ENCODE results near the gene STPG1. TPM values are rescaled to one million over a fixed set of nuclear protein-coding genes. Genes with fewer than 3 reads are reported as not detected.

STPG1 gene
- polyA plus RNA-seq, 2 of the 4 experiments (the other 2 are of a cell fraction): 4.4 to 9.7 TPM

DNA sequence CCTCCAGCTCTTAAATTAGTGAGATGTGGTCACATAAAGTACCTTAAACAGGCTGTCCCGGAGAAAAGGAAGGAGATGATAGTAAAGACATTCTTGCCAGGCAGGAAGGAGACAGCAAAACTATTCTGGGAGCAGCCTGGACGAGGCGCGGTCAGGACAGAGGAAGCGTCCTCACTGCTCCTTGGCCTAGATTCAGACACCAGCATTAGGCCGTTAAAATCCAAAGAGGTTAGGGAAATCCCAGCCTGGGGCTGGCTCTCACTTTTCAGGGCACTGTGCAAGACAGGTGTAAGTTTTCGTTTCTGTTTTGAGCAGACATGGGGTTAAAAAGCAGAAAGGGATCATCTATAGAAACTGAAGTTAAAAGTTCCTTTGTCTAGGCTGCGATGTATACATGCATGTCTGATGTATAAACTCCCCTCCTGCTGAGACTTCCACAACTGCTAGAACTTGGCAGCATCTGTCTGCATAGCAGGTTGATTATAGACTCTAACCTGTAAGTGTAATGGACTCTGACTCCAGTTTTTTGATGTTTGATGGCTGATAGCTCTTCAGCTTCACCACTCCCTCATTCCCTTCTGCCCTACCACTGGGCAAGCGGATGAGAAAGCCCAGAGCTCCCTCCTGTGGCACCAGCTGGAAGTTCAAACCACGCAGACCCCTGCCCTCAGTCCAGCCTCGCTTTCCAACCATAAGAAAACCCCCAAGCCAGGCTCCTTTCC is 21.5 kb downstream of the STPG1 start (continued):
- TF ChIP-seq REST (IDR thresholded peaks at IDR 0.05) (no peak), HEYL (CRISPR knock-in tag; IDR thresholded peaks at IDR 0.05) (no peak)
- TF ChIP-seq, protein P1, sequence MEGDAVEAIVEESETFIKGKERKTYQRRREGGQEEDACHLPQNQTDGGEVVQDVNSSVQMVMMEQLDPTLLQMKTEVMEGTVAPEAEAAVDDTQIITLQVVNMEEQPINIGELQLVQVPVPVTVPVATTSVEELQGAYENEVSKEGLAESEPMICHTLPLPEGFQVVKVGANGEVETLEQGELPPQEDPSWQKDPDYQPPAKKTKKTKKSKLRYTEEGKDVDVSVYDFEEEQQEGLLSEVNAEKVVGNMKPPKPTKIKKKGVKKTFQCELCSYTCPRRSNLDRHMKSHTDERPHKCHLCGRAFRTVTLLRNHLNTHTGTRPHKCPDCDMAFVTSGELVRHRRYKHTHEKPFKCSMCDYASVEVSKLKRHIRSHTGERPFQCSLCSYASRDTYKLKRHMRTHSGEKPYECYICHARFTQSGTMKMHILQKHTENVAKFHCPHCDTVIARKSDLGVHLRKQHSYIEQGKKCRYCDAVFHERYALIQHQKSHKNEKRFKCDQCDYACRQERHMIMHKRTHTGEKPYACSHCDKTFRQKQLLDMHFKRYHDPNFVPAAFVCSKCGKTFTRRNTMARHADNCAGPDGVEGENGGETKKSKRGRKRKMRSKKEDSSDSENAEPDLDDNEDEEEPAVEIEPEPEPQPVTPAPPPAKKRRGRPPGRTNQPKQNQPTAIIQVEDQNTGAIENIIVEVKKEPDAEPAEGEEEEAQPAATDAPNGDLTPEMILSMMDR (IDR thresholded peaks at IDR 0.05): peak; percentile 76

DNA sequence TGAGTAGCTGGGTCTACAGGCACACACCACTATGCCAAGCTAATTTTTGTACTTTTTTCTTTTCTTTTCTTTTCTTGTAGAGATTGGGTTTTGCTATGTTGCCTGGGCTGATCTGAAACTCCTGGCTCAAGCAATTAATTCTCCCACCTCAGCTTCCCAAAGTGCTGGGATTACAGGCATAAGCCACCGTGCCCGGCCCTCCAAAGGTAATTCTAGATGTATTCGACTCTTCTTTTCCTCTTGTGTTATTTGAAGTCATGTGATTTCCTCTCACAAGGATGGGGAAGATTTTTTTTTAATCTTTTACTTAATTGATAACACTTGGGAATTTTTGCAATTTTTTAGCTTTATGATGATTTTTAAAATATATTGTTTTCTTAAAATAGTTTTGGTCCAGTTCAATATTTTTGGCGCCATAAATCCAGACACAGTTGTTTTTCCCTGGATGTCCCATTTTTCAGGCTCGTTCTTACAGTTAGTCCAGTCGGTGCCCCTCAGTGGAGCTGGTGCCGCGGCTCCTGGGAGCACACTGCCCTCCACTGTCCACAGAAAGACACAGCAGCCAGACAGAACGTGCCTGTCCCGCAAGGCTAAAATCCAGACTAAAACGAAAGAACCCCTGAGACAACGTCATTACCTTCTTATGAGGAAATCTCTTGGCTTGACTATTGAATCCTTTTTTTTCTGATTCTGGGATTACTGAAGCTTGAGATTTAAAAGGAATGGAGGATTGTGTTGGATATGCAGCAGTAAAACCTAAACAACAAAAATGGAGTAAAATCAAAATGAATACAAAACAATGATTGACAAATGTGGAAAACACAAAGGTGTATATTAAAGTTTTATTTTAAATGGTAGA is 22.4 kb downstream of the STPG1 start:
- H3K27ac ChIP-seq: peak overlapping the region; percentile 65 to 81
- peaks cover 56% of the 10 kb centered on the region for H3K4me1 ChIP-seq
- H3K9me3 ChIP-seq: no peaks in the 10 kb centered on the region
- WGBS (ENCODE audit: missing lambda C conversion rate): 4% methylated on average over 12 of the region's 12 CpGs
- DNase-seq (ENCODE audit: low read depth in 1 of 2, low spot score in 1 of 2) (peak; percentile 44 to 84), ATAC-seq (peak; percentile 89 to 90; a peak in 5 of 6 replicates), FAIRE-seq (no peak)
- peak overlapping the region; percentile 46 for H3K4me2 ChIP-seq
- CTCF ChIA-PET: interaction anchor here (0.6 to 23.6 kb wide), 83 partner anchors 9 to 623 kb away, joined by 3 to 748 read pairs (median 5); partner anchors contain the start of genes GRHL3, IFNLR1, NIPAL3 and RCAN3
- POLR2A ChIA-PET: interaction anchor here (1.3 to 2.1 kb wide), 4 partner anchors 96 to 241 kb away, joined by 3 to 10 read pairs (median 7); no protein-coding TSS in a partner anchor
- TF ChIP-seq MAX (IDR thresholded peaks at IDR 0.05): peak; percentile 42
- no peak for TF ChIP-seq ZC3H11A (IDR thresholded peaks at IDR 0.05)
- peak; percentile 96 for TF ChIP-seq SMC3 (IDR thresholded peaks at IDR 0.05)
- peak; percentile 96 to 97 for TF ChIP-seq RAD21 (conservative IDR thresholded peaks at IDR 0.05 in 1 of 2, IDR thresholded peaks at IDR 0.05 in 1 of 2)
- no peak for TF ChIP-seq RFX5 (IDR thresholded peaks at IDR 0.05)
- TF ChIP-seq ESRRA (IDR thresholded peaks at IDR 0.05; ENCODE audit: borderline replicate concordance, low read length): no peak
- TF ChIP-seq, protein P1 (IDR thresholded peaks at IDR 0.05): peak; percentile 83
- no peak overlapping the region for H3K4me3 ChIP-seq

- Histone ChIP-seq H3K4me3 (no peak overlapping the region), H3K4me1 (peaks cover 50% of the 10 kb centered on the region), H3K27ac (peak overlapping the region; percentile 56 to 65; a peak in 5 of 6 replicates), H3K9me3 (no peaks in the 10 kb centered on the region), H3K4me2 (no peak overlapping the region)
- ChIA-PET CTCF (interaction anchor here (0.9 to 23.6 kb wide), 2 partner anchors 17 to 194 kb away, joined by 4 to 748 read pairs; no protein-coding TSS in a partner anchor), POLR2A (no interaction called here)
- 65% methylated on average over 4 of the region's 4 CpGs for WGBS (ENCODE audit: missing lambda C conversion rate)
- FAIRE-seq: no peak
- DNase-seq (ENCODE audit: low read depth in 1 of 2, low spot score in 1 of 2): no peak
- no peak for ATAC-seq
- TF ChIP-seq EHMT2 (IDR thresholded peaks at IDR 0.05; ENCODE audit: low read depth) (no peak), POLR2AphosphoS2 (conservative IDR thresholded peaks at IDR 0.05; ENCODE audit: low read length) (no peak), ATOH8 (CRISPR knock-in tag; IDR thresholded peaks at IDR 0.05; ENCODE audit: low read depth) (no peak), HOXB5 (CRISPR knock-in tag; IDR thresholded peaks at IDR 0.05) (no peak), EP300 (IDR thresholded peaks at IDR 0.05) (no peak), HEYL (CRISPR knock-in tag; IDR thresholded peaks at IDR 0.05) (no peak), ESRRA (IDR thresholded peaks at IDR 0.05; ENCODE audit: borderline replicate concordance, low read length) (no peak), RARB (CRISPR knock-in tag; IDR thresholded peaks at IDR 0.05) (no peak), BHLHE40 (IDR thresholded peaks at IDR 0.05; ENCODE audit: low read depth, low read length) (no peak), E2F6 (IDR thresholded peaks at IDR 0.05; ENCODE audit: borderline replicate concordance, low read depth) (no peak), KDM1A (IDR thresholded peaks at IDR 0.05; ENCODE audit: low read depth) (no peak)
- TF ChIP-seq, protein P2, sequence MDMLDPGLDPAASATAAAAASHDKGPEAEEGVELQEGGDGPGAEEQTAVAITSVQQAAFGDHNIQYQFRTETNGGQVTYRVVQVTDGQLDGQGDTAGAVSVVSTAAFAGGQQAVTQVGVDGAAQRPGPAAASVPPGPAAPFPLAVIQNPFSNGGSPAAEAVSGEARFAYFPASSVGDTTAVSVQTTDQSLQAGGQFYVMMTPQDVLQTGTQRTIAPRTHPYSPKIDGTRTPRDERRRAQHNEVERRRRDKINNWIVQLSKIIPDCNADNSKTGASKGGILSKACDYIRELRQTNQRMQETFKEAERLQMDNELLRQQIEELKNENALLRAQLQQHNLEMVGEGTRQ (IDR thresholded peaks at IDR 0.05): no peak
These were observed 24.3 kb downstream of the STPG1 start for GRCh38 chr1:24389231-24389678.

Measured in A549 (cell line).